Measurements from ENCODE around the gene MITF. TPM values are rescaled to one million over a fixed set of nuclear protein-coding genes. Genes with fewer than 3 reads are reported as not detected.
A peak's percentile ranks its signal among the peaks of the same experiment; 100 is the strongest.

Gene MITF
- total RNA-seq, 1 donor from 2014 or later, result 19.4 TPM

DNA sequence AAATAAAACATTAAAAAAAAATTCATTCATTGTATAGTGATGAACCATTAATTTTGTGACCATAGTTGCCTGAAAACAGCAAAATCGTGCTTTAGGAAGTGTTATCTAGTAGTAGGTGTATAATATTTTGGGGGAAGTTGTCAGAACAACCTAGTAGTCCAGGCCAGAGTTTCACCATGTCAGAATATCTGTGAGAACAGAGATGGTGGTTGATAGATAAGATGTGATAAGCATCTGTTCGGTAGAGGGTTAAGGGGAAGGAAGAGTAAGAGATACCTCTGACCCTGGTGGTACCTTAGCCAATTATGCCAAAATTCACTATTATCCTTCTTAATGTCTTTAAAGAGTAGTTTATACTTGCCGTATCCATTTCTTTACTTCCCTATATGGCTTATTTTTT is 113.8 kb downstream of the MITF start:
- no peak overlapping the region for H3K4me3 Mint-ChIP-seq (ENCODE audit: low read depth)
- H3K36me3 Mint-ChIP-seq (ENCODE audit: insufficient read depth), result no peaks in the 10 kb centered on the region
- peaks cover 28% of the 10 kb centered on the region for H3K4me1 Mint-ChIP-seq (ENCODE audit: low read depth)
- H3K9me3 Mint-ChIP-seq (ENCODE audit: low read depth), result no peaks in the 10 kb centered on the region
- H3K27me3 Mint-ChIP-seq, result no peaks in the 10 kb centered on the region
- no peak for DNase-seq (ENCODE audit: low spot score, unreplicated experiment)
- no peak overlapping the region for H3K27ac Mint-ChIP-seq
- TF ChIP-seq, protein P1, sequence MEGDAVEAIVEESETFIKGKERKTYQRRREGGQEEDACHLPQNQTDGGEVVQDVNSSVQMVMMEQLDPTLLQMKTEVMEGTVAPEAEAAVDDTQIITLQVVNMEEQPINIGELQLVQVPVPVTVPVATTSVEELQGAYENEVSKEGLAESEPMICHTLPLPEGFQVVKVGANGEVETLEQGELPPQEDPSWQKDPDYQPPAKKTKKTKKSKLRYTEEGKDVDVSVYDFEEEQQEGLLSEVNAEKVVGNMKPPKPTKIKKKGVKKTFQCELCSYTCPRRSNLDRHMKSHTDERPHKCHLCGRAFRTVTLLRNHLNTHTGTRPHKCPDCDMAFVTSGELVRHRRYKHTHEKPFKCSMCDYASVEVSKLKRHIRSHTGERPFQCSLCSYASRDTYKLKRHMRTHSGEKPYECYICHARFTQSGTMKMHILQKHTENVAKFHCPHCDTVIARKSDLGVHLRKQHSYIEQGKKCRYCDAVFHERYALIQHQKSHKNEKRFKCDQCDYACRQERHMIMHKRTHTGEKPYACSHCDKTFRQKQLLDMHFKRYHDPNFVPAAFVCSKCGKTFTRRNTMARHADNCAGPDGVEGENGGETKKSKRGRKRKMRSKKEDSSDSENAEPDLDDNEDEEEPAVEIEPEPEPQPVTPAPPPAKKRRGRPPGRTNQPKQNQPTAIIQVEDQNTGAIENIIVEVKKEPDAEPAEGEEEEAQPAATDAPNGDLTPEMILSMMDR (IDR thresholded peaks at IDR 0.05; ENCODE audit: unreplicated experiment), result no peak

DNA sequence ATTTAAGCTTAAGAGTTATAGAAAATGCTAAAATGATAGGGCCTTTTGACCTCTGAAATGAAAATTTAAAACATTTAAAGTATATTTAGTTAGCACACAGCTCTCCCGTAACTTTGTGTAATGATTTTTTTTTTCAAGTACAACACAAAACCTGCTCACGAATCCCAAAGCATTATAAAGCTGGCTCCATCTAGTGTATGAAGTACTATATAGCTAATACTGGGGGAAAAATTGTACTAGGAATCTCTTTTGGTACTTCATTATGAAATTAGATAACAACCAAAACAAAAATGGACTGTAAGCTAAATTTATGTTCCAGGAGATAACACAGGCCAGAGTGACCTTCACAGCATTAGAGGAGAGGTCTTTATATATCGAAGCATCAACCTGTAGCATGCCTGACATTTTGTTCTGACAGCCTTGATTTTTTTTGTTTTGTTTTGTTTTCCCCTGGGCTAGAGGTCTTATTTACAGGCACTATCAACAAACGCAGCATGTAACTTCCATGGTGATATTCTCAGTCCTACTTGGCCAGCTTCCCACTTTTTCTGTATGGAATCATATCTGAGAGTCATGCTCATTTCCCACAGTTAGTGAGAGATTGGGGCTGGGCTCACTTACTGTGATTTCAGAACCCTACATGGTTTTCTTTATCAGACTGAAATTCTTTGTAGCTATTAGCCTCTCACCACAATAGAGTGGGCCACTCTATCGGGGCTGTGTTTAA is 116.3 kb downstream of the MITF start:
- DNase-seq (ENCODE audit: low spot score, unreplicated experiment), result no peak
- no peaks in the 10 kb centered on the region for H3K27me3 Mint-ChIP-seq
- H3K27ac Mint-ChIP-seq, result peak overlapping the region; percentile 92
- H3K4me3 Mint-ChIP-seq (ENCODE audit: low read depth), result no peak overlapping the region
- H3K9me3 Mint-ChIP-seq (ENCODE audit: low read depth), result no peaks in the 10 kb centered on the region
- H3K36me3 Mint-ChIP-seq (ENCODE audit: insufficient read depth), result no peaks in the 10 kb centered on the region
- TF ChIP-seq, protein P1 (IDR thresholded peaks at IDR 0.05; ENCODE audit: unreplicated experiment), result peak; percentile 51
- H3K4me1 Mint-ChIP-seq (ENCODE audit: low read depth), result peaks cover 30% of the 10 kb centered on the region

DNA sequence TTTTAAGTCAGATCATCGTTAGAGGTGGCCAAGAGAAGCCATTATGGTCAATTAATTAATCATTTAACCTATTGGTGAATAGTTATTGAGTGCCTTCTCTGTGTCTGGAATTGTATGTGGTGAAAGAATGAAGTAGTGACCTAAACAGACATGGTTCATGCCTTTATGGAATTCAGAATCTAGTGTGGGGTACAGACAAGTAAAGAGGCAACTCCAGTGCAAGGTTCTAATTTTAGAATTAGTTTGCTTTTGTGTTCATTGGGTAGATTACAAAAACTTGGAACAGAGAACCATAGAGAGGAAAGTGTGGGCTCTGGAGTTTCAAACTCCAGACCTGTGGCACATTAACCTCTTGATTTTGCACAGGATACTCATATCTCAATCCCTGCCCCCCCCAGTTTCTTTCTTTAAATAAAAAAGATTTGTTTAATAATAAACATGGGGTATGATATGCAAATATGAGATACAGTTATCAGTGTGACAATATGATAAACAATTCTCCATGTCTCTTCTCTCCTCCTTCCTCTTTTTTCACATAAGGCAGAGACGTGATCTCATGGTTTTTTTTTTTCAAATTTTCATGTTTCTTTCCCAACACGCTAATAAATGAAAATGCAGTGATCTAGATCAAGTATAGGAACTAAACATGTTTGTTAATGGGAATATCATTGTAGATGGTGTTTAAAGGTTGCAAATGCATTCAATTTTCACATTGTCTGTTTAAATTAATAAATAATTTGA is 117.9 kb downstream of the MITF start:
- Mint-ChIP-seq H3K9me3 (ENCODE audit: low read depth) (no peaks in the 10 kb centered on the region), H3K36me3 (ENCODE audit: insufficient read depth) (peaks cover 2% of the 10 kb centered on the region), H3K4me3 (ENCODE audit: low read depth) (no peak overlapping the region), H3K4me1 (ENCODE audit: low read depth) (peaks cover 30% of the 10 kb centered on the region), H3K27ac (peak overlapping the region; percentile 92), H3K27me3 (no peaks in the 10 kb centered on the region)
- TF ChIP-seq, protein P1 (IDR thresholded peaks at IDR 0.05; ENCODE audit: unreplicated experiment), result no peak
- DNase-seq (ENCODE audit: low spot score, unreplicated experiment), result no peak

DNA sequence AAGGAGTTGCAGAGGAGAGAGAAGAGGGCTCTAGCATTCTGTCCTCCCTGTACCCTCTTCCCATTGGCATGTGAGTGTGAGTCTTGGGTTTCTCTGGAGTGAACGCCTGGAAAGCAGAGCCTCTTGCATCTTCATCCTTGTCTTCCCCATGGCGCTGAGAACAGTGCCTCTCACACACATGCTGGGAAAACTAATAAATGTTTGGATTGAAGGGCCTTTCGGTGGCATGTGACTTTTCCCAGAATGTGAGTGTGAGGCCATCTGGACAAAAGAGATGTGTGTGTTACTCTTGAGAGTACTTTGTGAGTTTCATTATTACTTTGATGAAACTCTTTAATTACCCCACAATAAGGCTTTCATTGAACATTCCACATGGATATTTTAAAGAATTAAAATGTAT is 122.3 kb downstream of the MITF start:
- peaks cover 29% of the 10 kb centered on the region for H3K4me1 Mint-ChIP-seq (ENCODE audit: low read depth)
- H3K9me3 Mint-ChIP-seq (ENCODE audit: low read depth), result no peaks in the 10 kb centered on the region
- no peak overlapping the region for H3K27ac Mint-ChIP-seq
- TF ChIP-seq, protein P1 (IDR thresholded peaks at IDR 0.05; ENCODE audit: unreplicated experiment), result no peak
- H3K36me3 Mint-ChIP-seq (ENCODE audit: insufficient read depth), result peaks cover 2% of the 10 kb centered on the region
- no peaks in the 10 kb centered on the region for H3K27me3 Mint-ChIP-seq
- no peak overlapping the region for H3K4me3 Mint-ChIP-seq (ENCODE audit: low read depth)
- no peak for DNase-seq (ENCODE audit: low spot score, unreplicated experiment)

DNA sequence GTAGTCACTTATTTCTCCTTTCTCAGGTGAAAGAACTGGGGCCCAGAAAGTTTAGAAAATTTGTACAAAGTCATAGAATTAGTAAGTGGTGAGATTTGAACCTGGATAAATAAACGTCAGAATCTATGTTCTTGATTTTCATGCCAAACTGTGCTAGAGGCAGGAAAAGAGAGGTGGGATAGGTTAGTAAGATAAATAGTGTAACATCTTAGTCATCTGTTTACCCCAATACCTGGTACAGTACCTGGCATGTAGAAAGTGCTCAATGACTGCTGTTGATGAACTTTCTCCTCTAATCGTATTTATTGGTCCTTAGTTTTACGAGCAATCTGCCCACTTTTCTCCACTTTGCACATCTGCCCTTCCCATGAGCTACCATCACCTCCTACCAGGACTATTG is 124.9 kb downstream of the MITF start:
- H3K4me3 Mint-ChIP-seq (ENCODE audit: low read depth), result no peak overlapping the region
- H3K27me3 Mint-ChIP-seq, result no peaks in the 10 kb centered on the region
- H3K27ac Mint-ChIP-seq, result no peak overlapping the region
- no peak for DNase-seq (ENCODE audit: low spot score, unreplicated experiment)
- H3K4me1 Mint-ChIP-seq (ENCODE audit: low read depth), result peaks cover 37% of the 10 kb centered on the region
- TF ChIP-seq, protein P1 (IDR thresholded peaks at IDR 0.05; ENCODE audit: unreplicated experiment), result no peak
- H3K9me3 Mint-ChIP-seq (ENCODE audit: low read depth), result peaks cover 3% of the 10 kb centered on the region
- peaks cover 4% of the 10 kb centered on the region for H3K36me3 Mint-ChIP-seq (ENCODE audit: insufficient read depth)

All from progenitor cell of endocrine pancreas (in vitro differentiated cells).